Measurements from ENCODE around the gene RRAD.

The RRAD gene

GRCh38 chr16:66944054-66944441, 18.7 kb upstream of the RRAD start:
- TF ChIP-seq CTCF (IDR thresholded peaks at IDR 0.05; ENCODE audit: insufficient read depth, missing control alignments) = no peak
- FAIRE-seq = no peak
- no peak for DNase-seq (ENCODE audit: insufficient read length, low spot score)

GRCh38 chr16:66943426-66944053, 18.2 kb upstream of the RRAD start:
- TF ChIP-seq CTCF (IDR thresholded peaks at IDR 0.05; ENCODE audit: insufficient read depth, missing control alignments) = no peak
- no peak for FAIRE-seq

GRCh38 chr16:66942981-66943380, 17.6 kb upstream of the RRAD start:
- no peak for TF ChIP-seq CTCF (IDR thresholded peaks at IDR 0.05; ENCODE audit: insufficient read depth, missing control alignments)
- no peak for DNase-seq (ENCODE audit: insufficient read length, low spot score)

More at GRCh38 chr16:66943426-66944053, 18.2 kb upstream of the RRAD start:
- no peak for DNase-seq (ENCODE audit: insufficient read length, low spot score)

GRCh38 chr16:66940236-66940635, 14.9 kb upstream of the RRAD start:
- TF ChIP-seq CTCF (IDR thresholded peaks at IDR 0.05; ENCODE audit: insufficient read depth, missing control alignments) = no peak
- FAIRE-seq = no peak
- DNase-seq (ENCODE audit: insufficient read length, low spot score) = no peak

More at GRCh38 chr16:66942981-66943380, 17.6 kb upstream of the RRAD start:
- no peak for FAIRE-seq

GRCh38 chr16:66939366-66939765, 14.0 kb upstream of the RRAD start:
- FAIRE-seq = no peak
- DNase-seq (ENCODE audit: insufficient read length, low spot score) = no peak
- no peak for TF ChIP-seq CTCF (IDR thresholded peaks at IDR 0.05; ENCODE audit: insufficient read depth, missing control alignments)

- FAIRE-seq = no peak
- DNase-seq (ENCODE audit: insufficient read length, low spot score) = no peak
- TF ChIP-seq CTCF (IDR thresholded peaks at IDR 0.05; ENCODE audit: insufficient read depth, missing control alignments) = no peak
These were observed 12.5 kb upstream of the RRAD start for GRCh38 chr16:66937725-66938337.

GRCh38 chr16:66936889-66937554, 11.7 kb upstream of the RRAD start:
- TF ChIP-seq CTCF (IDR thresholded peaks at IDR 0.05; ENCODE audit: insufficient read depth, missing control alignments) = no peak
- DNase-seq (ENCODE audit: insufficient read length, low spot score) = no peak
- FAIRE-seq = no peak
